AG20443 (cell line): ENCODE measurements around the gene SERTAD4.
"Not testable (repeated sequence)": the region's sequence is repeated elsewhere in the genome, so short reads cannot be mapped to it uniquely, and the experiment has no call there.

Experiments used
- DNase-seq: peaks from one replicate; pipeline ENCODE4 v3.0.0; 2012; ENCODE audit warnings: low spot score, mixed read lengths

The SERTAD4 gene

DNA sequence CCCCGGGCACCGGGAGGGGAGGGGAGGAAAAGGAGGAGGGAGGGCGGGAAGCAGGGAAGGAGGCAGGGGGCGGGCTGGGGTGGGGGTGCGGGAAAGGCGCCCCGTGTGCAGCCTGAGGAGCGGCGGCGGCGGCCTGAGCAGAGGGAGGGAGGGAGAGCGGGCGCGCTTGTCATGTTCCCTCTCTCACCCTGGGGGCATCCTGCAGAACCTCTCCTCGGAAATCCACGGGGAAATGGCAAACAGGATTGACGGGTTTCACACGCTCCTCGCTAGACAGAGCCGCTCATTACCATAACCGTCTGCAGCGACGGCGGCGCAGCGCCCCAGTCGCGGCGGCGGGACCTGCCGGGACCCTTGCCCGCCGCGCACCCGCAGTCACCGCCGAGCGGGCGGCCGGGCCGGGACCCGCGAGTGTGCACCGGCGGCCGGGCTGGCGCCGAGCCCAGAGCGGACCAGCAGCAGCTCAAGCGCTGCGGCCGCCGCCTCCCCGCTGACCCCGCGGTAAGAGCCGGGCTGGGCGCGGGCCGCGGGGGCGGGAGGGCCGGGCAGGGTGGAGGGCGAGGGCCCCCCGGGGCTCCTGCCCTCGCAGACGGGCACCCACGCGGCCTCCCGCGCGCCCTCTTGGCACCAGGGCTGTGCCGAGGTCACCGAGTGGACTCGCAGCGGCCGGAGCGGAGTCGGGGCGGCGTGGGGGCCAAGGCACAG, at the start of gene SERTAD4:
Gene SERTAD4, plus strand, starts transcription at position 286 of the 705 bp plus-strand sequence. CDS start 5,165 bp downstream, outside the sequence.
- DNase-seq = peak; percentile 35

GRCh38 chr1:210185063-210185462, 47.5 kb upstream of the SERTAD4 start:
- DNase-seq = no peak

DNA sequence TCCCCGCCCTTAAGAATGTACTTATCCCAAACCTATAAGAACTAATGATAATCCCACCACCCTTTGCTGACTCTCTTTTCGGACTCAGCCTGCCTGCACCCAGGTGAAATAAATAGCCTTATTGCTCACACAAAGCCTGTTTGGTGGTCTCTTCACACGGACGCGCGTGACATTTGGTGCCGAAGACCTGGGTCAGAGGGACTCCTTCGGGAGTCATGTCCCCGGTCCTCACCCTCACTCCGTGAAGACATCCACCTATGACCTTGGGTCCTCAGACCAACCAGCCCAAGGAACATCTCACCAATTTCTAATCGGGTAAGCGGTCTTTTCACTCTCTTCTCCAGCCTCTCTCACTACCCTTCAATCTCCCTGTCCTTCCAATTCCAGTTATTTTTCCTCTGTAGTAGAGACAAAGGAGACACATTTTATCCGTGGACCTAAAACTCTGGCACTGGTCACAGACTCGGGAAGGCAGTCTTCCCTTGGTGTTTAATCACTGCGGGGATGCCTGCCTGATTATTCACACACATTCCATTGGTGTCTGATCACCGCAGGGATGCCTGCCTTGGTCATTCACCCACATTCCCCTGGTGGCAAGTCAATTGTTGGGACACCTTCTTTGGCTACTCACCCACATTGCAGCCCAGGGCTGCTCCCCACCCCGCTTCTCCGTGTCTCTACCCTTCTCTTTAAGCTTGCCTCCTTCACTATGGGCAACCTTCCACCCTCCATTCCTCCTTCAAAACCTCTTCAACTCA, 44.6 kb upstream of the SERTAD4 start:
- DNase-seq = not testable (repeated sequence)

GRCh38 chr1:210189426-210189825, 43.2 kb upstream of the SERTAD4 start:
- DNase-seq = no peak

GRCh38 chr1:210195635-210196160, 36.9 kb upstream of the SERTAD4 start:
- no peak for DNase-seq

- DNase-seq = not testable (repeated sequence)
These were observed 36.3 kb upstream of the SERTAD4 start for GRCh38 chr1:210196266-210196665.

GRCh38 chr1:210198840-210199239, 33.8 kb upstream of the SERTAD4 start:
- DNase-seq = no peak

DNA sequence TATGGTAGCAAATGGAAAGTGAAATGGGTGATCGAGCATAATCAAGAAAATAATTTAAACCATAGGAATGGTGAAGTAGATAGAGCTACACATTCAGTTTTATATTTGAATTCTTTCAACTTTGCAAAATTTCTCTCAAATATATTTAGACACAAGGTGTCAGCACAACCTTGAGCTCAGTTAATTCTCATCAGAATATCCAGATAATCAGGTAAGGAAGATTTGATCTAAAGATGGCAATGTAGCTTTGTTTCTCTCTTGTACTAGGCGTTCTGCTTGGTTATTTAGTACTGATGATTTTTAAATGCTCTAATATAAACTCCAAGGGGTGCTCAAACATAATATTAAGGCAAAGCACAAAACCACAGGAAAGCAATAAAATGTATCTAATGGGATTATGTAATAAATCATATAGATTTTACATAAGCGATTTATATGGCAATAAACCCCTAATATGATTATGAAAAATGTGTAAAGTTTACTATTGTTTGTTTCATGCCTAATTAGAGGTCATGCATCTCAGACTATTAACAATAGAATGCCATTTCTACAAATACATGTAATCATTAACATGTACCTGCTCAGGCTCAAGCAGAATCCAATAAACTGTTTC, 32.4 kb upstream of the SERTAD4 start:
- no peak for DNase-seq

GRCh38 chr1:210201681-210202080, 30.9 kb upstream of the SERTAD4 start:
- DNase-seq = no peak

DNA sequence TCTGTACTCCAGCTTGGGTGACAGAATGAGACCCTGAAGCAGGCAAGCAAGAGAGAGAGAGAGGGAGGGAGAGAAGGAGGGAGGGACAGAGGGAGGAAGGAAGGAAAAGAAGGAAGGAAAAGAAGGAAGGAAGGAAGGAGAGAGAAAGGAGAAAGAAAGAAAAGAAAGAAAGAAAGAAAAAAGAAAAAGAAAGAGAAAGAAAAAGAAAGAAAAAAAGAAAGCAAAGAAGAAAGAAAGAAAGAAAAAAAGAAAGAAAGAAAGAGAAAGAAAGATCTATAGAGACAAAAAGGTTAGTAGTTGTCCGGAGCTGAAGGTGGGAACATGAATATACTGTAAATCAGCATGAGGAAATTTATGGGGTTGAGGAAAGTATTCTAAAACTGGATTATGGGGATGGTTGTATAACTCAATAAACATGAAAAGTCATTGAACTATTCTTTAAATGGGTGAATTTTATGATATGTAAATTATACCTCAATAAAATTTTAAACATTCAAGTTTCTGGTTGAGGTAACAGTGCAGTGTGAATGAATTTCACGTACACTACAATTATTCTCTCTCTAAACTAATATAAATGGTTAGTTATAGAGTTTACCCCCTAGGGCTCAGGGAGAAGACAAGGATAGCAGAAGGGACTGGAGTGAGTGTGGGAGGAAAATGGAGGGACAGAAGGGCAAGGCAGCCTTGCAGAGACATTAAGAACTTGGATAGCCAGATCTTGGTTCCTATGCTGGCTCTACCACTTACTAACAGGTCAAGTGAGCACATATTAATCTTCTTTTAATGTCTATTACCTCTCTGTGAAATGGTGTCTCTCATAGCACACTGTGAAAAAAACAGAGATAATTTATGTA, 24.8 kb upstream of the SERTAD4 start:
- no peak for DNase-seq

DNA sequence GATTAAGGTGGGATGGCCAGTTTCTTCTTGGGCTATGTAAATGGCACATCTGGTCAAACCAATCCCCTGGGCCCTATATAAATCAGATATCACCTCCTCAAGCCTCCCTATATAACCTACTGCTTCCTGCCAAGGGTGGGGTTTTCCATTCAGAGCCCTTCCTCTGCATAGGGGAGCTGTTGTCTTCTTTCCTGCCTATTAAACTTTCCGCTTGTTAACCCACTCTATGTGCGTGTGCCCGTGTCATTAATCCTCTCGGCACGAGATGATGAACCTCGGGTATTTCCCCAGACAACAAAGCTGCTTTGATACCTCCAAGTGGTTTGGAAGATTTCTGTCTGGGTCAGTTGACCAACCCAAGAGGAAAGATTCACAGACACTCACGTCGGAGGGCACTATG, 19.3 kb upstream of the SERTAD4 start:
- DNase-seq = no peak

GRCh38 chr1:210214573-210215409, 17.8 kb upstream of the SERTAD4 start:
- DNase-seq = no peak

DNA sequence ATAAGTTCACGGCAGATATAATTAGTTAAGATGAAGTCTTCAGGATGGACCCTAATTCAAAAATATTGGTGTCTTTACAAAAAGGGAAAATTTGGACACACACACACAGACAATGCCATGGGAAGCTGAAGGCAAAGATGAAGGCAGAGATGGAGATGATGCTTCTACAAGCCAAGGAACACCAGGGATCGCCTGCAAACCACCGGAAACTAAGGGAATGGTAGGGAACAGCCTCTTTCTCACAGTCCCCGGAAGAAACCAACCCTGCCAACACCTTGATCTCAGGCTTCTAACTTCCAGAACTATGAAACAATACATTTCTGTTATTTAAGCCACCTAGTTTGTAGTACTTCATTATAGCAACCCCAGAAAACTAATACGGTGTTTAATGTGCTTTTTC, 15.1 kb upstream of the SERTAD4 start:
- no peak for DNase-seq

GRCh38 chr1:210218047-210218446, 14.5 kb upstream of the SERTAD4 start:
- DNase-seq = no peak

- peak; percentile 8 for DNase-seq
These were observed 10.1 kb upstream of the SERTAD4 start for GRCh38 chr1:210222340-210223006.

DNA sequence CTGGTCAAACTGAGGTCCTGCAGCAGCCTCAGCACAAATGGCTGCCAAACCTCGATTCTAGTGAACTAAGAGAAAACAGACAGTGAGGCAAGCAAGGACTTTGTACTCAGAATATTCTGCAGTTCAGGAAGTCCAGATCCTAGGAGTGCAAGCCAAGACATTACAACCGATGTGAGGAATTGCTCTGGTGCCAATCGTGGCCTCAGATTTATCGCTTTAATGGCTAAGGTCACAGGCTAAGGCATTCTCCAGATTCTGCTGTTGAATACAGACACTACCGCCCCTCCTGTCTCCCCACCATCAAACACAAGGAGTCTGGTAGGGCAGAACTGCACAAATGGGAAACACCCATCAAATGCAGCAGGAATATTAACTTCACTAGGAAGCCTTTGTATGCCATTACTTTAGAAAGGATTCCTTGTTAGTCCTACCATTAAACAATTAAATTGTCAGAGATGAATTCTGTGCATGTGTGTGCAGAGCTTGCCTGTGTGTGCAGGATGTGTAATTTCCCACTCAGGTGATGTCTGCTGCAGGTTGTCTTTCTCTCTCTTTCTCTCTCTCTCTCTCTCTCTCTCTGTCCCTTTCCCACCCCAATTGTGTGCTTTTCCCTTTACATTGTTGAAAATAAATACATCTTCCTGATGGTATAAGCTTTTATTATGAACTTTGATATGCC, 9.2 kb upstream of the SERTAD4 start:
- peak; percentile 9 for DNase-seq

- no peak for DNase-seq
These were observed 4.4 kb upstream of the SERTAD4 start for GRCh38 chr1:210228158-210228557.

- DNase-seq = no peak
These were observed 2.4 kb upstream of the SERTAD4 start for GRCh38 chr1:210230149-210230695.

- DNase-seq = peak; percentile 44
These were observed 618 bp upstream of the SERTAD4 start for GRCh38 chr1:210231846-210232510.
